Panc1 (cell line): Measurements from ENCODE around the gene CAPN2. TPM values are rescaled to one million over a fixed set of nuclear protein-coding genes. Genes with fewer than 3 reads are reported as not detected.

Experiments used
- ATAC-seq: fragments of 200-7000 bp; cut with Tn5 transposase; 2 replicates; pipeline ENCODE4 v1.9.1; 2020; ENCODE audit warnings: mild to moderate bottlenecking, moderate library complexity
- BruUV-seq: library from RNA; stranded (reverse); fragments of 400-500 nt; replicated peaks from 2 replicates; lab custom pipeline; 2021; lab: Mats Ljungman, UMichigan
- CTCF ChIA-PET: fragments of 300-600 bp; sonication (Branson Sonifier 250); formaldehyde crosslinking; loops from one replicate; lab custom pipeline; 2022; ENCODE audit warnings: antibody characterized with exemption; lab: Charles Lee
- POLR2A ChIA-PET: fragments of 300-600 bp; sonication (Branson Sonifier 250); formaldehyde crosslinking; loops from one replicate; lab custom pipeline; 2022; ENCODE audit warnings: antibody characterized with exemption; lab: Charles Lee
- DNase-seq: peaks from one replicate; pipeline ENCODE4 v3.0.0-alpha.2; 2010; ENCODE audit warnings: low read depth, low spot score
- H3K27ac ChIP-seq: 2 replicates; pipeline ENCODE4 v1.5.1; 2011; ENCODE audit warnings: mild to moderate bottlenecking, low read length, inconsistent platforms
- H3K27me3 ChIP-seq: fragments of 200-500 bp; sonication (Bioruptor generic); 2 replicates; pipeline ENCODE4 v1.6.0; 2014; ENCODE audit warnings: low read length, inconsistent platforms; ENCODE audit not compliant: control insufficient read depth, insufficient read depth
- H3K36me3 ChIP-seq: fragments of 200-500 bp; sonication (Bioruptor generic); 2 replicates; pipeline ENCODE4 v1.5.1; 2014; ENCODE audit warnings: inconsistent platforms, mild to moderate bottlenecking, low read length, moderate library complexity; ENCODE audit not compliant: control insufficient read depth, insufficient read depth
- H3K4me1 ChIP-seq: 2 replicates; pipeline ENCODE4 v1.5.1; 2011; ENCODE audit warnings: inconsistent platforms, mild to moderate bottlenecking, low read length, moderate library complexity; ENCODE audit not compliant: control insufficient read depth, insufficient read depth
- H3K4me3 ChIP-seq, 2 experiments: 2 replicates each; pipeline ENCODE4 v1.5.1; 2011 to 2012; ENCODE audit warnings: low read depth in 2 of 2, low read length in 2 of 2, mild to moderate bottlenecking in 2 of 2, inconsistent platforms in 1 of 2, moderate library complexity in 1 of 2
- H3K9me3 ChIP-seq: fragments of 200-500 bp; sonication (Bioruptor generic); 2 replicates; pipeline ENCODE4 v1.5.1; 2014; ENCODE audit warnings: low read depth, mild to moderate bottlenecking, inconsistent platforms, low read length, moderate library complexity; ENCODE audit not compliant: control insufficient read depth, insufficient read depth
- POLR2AphosphoS5 ChIP-seq: IDR thresholded peaks from 2 replicates; pipeline ENCODE4 v1.6.1; 2012; ENCODE audit warnings: mild to moderate bottlenecking, low read depth, low read length, moderate library complexity
- SIN3A ChIP-seq: IDR thresholded peaks from 2 replicates; pipeline ENCODE4 v1.6.1; 2012; ENCODE audit warnings: low read depth, mild to moderate bottlenecking, low read length, moderate library complexity, borderline replicate concordance; ENCODE audit not compliant: insufficient read depth
- TCF7L2 ChIP-seq: IDR thresholded peaks from 2 replicates; pipeline ENCODE4 v1.6.1; 2011; ENCODE audit warnings: mild to moderate bottlenecking, low read depth, low read length, inconsistent platforms
- in situ Hi-C: cut with HindIII; loops from 2 replicates; pipeline ENCODE4 v1.10.0; 2016; ENCODE audit warnings: low sequenced_read_pairs, low pct_unique_long_range_greater_than_20kb
- intact Hi-C: fragments of 100-400 bp; cut with micrococcal nuclease; formaldehyde crosslinking; loops from one replicate; pipeline ENCODE4 v1.10.0; 2022; ENCODE audit not compliant: unreplicated experiment
- total RNA-seq: library from RNA; stranded (reverse); gene quantifications from one replicate; pipeline ENCODE4 v1.2.1, GENCODE V29; 2021; ENCODE audit not compliant: unreplicated experiment
- TF ChIP-seq, protein P1 (sequence below): fragments of 450-650 bp; IDR thresholded peaks from 2 replicates; pipeline ENCODE4 v1.5.1; 2017; ENCODE audit warnings: mild to moderate bottlenecking
- TF ChIP-seq, protein P2 (sequence below), 2 experiments: IDR thresholded peaks; 2 replicates each; pipeline ENCODE4 v1.6.1; 2011 to 2012; ENCODE audit warnings: low read depth in 2 of 2, control low read depth in 1 of 2, low read length in 1 of 2, mild to moderate bottlenecking in 1 of 2, moderate library complexity in 1 of 2; ENCODE audit not compliant: insufficient read depth in 1 of 2

CAPN2 gene
- total RNA-seq, 1 experiment from 2014 or later: 171 TPM

DNA sequence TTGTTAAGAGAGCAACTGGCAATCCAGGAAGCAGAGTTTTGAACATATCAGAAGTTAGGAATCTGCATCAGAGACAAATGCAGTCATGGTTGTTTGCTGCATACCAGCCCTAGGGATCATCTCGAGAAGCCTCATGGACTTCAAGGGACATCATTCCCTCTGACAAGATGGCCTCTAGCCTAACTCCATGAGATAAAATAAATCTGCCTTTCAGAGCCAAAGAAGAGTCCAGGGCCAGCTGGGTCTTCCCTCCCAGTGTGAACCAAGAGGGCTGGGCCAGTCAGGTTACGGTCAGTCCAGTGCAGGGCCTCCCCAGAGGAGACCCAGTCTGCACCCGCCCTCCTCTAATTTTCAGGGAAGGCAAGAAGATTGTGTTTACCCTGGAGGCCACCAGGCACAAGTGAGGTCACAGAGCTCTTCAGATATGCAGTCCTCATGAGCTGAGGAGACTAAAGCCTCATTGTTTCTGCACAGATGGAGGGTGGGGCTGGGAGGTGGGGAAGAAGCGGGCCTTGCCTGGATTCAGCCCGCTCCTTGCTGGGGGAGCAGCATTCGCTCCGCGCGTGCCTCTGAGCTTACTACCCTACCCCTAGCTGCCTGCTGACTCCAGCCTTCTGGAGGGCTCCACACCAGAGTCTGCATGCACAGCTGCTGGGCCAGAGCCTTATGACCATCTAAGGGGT lies 52.8 kb downstream of the CAPN2 start:
- Histone ChIP-seq H3K9me3 (no peaks in the 10 kb centered on the region), H3K27ac (peak overlapping the region; percentile 14; the same call in 1 of the 2 replicates), H3K4me1 (no peaks in the 10 kb centered on the region), H3K4me3 (no peak overlapping the region), H3K36me3 (peaks cover 7% of the 10 kb centered on the region; the same call in 1 of the 2 replicates), H3K27me3 (no peaks in the 10 kb centered on the region)
- in situ Hi-C loops (no loop called here), intact Hi-C loops (no loop called here)
- no TSS peak for BruUV-seq
- no peak for DNase-seq
- TF ChIP-seq, protein P1, sequence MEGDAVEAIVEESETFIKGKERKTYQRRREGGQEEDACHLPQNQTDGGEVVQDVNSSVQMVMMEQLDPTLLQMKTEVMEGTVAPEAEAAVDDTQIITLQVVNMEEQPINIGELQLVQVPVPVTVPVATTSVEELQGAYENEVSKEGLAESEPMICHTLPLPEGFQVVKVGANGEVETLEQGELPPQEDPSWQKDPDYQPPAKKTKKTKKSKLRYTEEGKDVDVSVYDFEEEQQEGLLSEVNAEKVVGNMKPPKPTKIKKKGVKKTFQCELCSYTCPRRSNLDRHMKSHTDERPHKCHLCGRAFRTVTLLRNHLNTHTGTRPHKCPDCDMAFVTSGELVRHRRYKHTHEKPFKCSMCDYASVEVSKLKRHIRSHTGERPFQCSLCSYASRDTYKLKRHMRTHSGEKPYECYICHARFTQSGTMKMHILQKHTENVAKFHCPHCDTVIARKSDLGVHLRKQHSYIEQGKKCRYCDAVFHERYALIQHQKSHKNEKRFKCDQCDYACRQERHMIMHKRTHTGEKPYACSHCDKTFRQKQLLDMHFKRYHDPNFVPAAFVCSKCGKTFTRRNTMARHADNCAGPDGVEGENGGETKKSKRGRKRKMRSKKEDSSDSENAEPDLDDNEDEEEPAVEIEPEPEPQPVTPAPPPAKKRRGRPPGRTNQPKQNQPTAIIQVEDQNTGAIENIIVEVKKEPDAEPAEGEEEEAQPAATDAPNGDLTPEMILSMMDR: no peak
- no peak for TF ChIP-seq POLR2AphosphoS5
- TF ChIP-seq, protein P2, sequence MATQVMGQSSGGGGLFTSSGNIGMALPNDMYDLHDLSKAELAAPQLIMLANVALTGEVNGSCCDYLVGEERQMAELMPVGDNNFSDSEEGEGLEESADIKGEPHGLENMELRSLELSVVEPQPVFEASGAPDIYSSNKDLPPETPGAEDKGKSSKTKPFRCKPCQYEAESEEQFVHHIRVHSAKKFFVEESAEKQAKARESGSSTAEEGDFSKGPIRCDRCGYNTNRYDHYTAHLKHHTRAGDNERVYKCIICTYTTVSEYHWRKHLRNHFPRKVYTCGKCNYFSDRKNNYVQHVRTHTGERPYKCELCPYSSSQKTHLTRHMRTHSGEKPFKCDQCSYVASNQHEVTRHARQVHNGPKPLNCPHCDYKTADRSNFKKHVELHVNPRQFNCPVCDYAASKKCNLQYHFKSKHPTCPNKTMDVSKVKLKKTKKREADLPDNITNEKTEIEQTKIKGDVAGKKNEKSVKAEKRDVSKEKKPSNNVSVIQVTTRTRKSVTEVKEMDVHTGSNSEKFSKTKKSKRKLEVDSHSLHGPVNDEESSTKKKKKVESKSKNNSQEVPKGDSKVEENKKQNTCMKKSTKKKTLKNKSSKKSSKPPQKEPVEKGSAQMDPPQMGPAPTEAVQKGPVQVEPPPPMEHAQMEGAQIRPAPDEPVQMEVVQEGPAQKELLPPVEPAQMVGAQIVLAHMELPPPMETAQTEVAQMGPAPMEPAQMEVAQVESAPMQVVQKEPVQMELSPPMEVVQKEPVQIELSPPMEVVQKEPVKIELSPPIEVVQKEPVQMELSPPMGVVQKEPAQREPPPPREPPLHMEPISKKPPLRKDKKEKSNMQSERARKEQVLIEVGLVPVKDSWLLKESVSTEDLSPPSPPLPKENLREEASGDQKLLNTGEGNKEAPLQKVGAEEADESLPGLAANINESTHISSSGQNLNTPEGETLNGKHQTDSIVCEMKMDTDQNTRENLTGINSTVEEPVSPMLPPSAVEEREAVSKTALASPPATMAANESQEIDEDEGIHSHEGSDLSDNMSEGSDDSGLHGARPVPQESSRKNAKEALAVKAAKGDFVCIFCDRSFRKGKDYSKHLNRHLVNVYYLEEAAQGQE (IDR thresholded peaks at IDR 0.05; ENCODE audit: insufficient read depth in 1 of 2, low read depth in 2 of 2, low read length in 1 of 2): no peak
- TF ChIP-seq SIN3A: no peak
- no peak for TF ChIP-seq TCF7L2
- POLR2A ChIA-PET: no interaction called here
- peak; percentile 57 for ATAC-seq
- CTCF ChIA-PET: interaction anchor here (0.8 kb wide), 1 partner anchor 16 kb away, joined by 3 read pairs; no protein-coding TSS in a partner anchor

DNA sequence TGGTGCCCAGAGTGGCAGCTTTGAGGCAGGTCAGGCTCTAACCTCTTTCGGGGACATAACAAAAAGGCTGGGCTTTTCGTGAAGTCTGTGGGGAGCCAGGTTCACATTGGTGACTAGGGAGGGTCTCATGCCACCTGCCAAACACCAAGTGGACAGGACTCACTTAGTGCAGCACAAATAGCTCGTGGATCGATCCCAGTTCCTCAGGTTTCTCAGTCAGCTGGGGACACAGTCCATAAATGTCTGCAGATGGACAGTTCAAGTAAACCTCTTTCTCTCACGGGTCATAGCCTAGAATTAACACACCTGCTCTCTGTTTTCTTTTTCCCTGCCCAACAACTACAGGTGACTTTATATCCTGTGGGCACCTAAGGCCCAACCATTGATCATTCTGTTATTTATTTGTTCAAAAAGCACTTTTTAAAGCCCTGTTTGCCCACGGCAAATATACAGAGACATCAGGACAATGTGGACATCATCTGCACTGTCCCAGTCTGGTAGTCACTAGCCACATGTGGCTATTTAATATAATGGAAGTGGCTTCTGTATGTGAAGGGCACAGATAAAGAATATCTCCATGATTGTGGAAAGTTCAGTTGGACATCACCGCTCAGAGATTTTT lies 53.5 kb downstream of the CAPN2 start:
- no peaks in the 10 kb centered on the region for H3K9me3 ChIP-seq
- ChIA-PET POLR2A (no interaction called here), CTCF (interaction anchor here (0.8 kb wide), 1 partner anchor 17 kb away, joined by 3 read pairs; no protein-coding TSS in a partner anchor)
- no peak overlapping the region for H3K4me3 ChIP-seq
- in situ Hi-C loops: no loop called here
- no peaks in the 10 kb centered on the region for H3K27me3 ChIP-seq
- intact Hi-C loops: no loop called here
- peaks cover 7% of the 10 kb centered on the region; the same call in 1 of the 2 replicates for H3K36me3 ChIP-seq
- DNase-seq: no peak
- H3K27ac ChIP-seq: no peak overlapping the region
- TF ChIP-seq, protein P1: no peak
- TF ChIP-seq SIN3A: no peak
- TF ChIP-seq TCF7L2: no peak
- no peak for TF ChIP-seq POLR2AphosphoS5
- TF ChIP-seq, protein P2 (IDR thresholded peaks at IDR 0.05; ENCODE audit: insufficient read depth in 1 of 2, low read depth in 2 of 2, low read length in 1 of 2): no peak
- ATAC-seq: no peak
- BruUV-seq: no TSS peak
- peaks cover 4% of the 10 kb centered on the region for H3K4me1 ChIP-seq
